ENCODE data around the gene CPD.

Gene CPD

GRCh38 chr17:30354701-30355100 is 24.0 kb upstream of the CPD start:
- no peak for DNase-seq (ENCODE audit: low read depth)
- no peak overlapping the region for H3K4me3 ChIP-seq (ENCODE audit: low read length)
- TF ChIP-seq CTCF (IDR thresholded peaks at IDR 0.05; ENCODE audit: insufficient read depth, low read depth, low read length, missing control alignments): no peak

GRCh38 chr17:30357476-30357875 is 21.3 kb upstream of the CPD start:
- no peak overlapping the region for H3K4me3 ChIP-seq (ENCODE audit: low read length)
- TF ChIP-seq CTCF (IDR thresholded peaks at IDR 0.05; ENCODE audit: insufficient read depth, low read depth, low read length, missing control alignments): no peak
- no peak for DNase-seq (ENCODE audit: low read depth)

- TF ChIP-seq CTCF (IDR thresholded peaks at IDR 0.05; ENCODE audit: insufficient read depth, low read depth, low read length, missing control alignments): no peak
- DNase-seq (ENCODE audit: low read depth): no peak
- H3K4me3 ChIP-seq (ENCODE audit: low read length): no peak overlapping the region
Observed at GRCh38 chr17:30358055-30358760, 20.5 kb upstream of the CPD start.

- TF ChIP-seq CTCF (IDR thresholded peaks at IDR 0.05; ENCODE audit: insufficient read depth, low read depth, low read length, missing control alignments): no peak
- no peak for DNase-seq (ENCODE audit: low read depth)
- H3K4me3 ChIP-seq (ENCODE audit: low read length): no peak overlapping the region
Observed at GRCh38 chr17:30360086-30360808, 18.5 kb upstream of the CPD start.

- no peak overlapping the region for H3K4me3 ChIP-seq (ENCODE audit: low read length)
- no peak for TF ChIP-seq CTCF (IDR thresholded peaks at IDR 0.05; ENCODE audit: insufficient read depth, low read depth, low read length, missing control alignments)
- DNase-seq (ENCODE audit: low read depth): no peak
Observed at GRCh38 chr17:30361766-30362279, 16.9 kb upstream of the CPD start.

- DNase-seq (ENCODE audit: low read depth): peak; percentile 99
- no peak for TF ChIP-seq CTCF (IDR thresholded peaks at IDR 0.05; ENCODE audit: insufficient read depth, low read depth, low read length, missing control alignments)
- no peak overlapping the region for H3K4me3 ChIP-seq (ENCODE audit: low read length)
Observed at GRCh38 chr17:30363715-30364202, 15.0 kb upstream of the CPD start.
